HepG2 (cell line): Measurements from ENCODE around the gene NDUFAF3. TPM values are rescaled to one million over a fixed set of nuclear protein-coding genes. Genes with fewer than 3 reads are reported as not detected.

Experiments used
- ATF5 ChIP-seq: sonication (generic); formaldehyde crosslinking; IDR thresholded peaks from 2 replicates; pipeline ENCODE4 v1.4.0; 2020; ENCODE audit warnings: mild to moderate bottlenecking, low read depth, missing genetic modification reagents
- ERF ChIP-seq: IDR thresholded peaks from 2 replicates; pipeline ENCODE4 v1.6.1; 2018; ENCODE audit warnings: missing biosample characterization, missing genetic modification reagents
- GABPA ChIP-seq, 2 experiments: IDR thresholded peaks; 2 replicates each; pipeline ENCODE4 v1.6.1; 2011 to 2016; ENCODE audit warnings: low read depth in 2 of 2, low read length in 1 of 2, missing biosample characterization in 1 of 2, missing genetic modification characterization in 1 of 2
- HOXA7 ChIP-seq: sonication (generic); formaldehyde crosslinking; IDR thresholded peaks from 2 replicates; pipeline ENCODE4 v1.8.1; 2022; ENCODE audit warnings: mild to moderate bottlenecking, missing genetic modification reagents, moderate library complexity
- KDM4B ChIP-seq: sonication (generic); formaldehyde crosslinking; IDR thresholded peaks from 2 replicates; pipeline ENCODE4 v1.4.0; 2020; ENCODE audit warnings: missing genetic modification reagents
- ONECUT2 ChIP-seq: sonication (generic); formaldehyde crosslinking; IDR thresholded peaks from 2 replicates; pipeline ENCODE4 v1.4.0; 2020; ENCODE audit warnings: missing genetic modification reagents
- PHF5A ChIP-seq: IDR thresholded peaks from one replicate; pipeline ENCODE4 v1.6.1; 2018; ENCODE audit warnings: low read depth, missing genetic modification reagents; ENCODE audit not compliant: unreplicated experiment
- THAP9 ChIP-seq: sonication (generic); formaldehyde crosslinking; IDR thresholded peaks from 2 replicates; pipeline ENCODE4; 2020; ENCODE audit warnings: missing genetic modification reagents, mild to moderate bottlenecking, borderline replicate concordance
- YY1 ChIP-seq: IDR thresholded peaks from 2 replicates; pipeline ENCODE4 v1.6.1; 2011; ENCODE audit warnings: low read length, low read depth, moderate library complexity, mild to moderate bottlenecking; ENCODE audit not compliant: insufficient read depth, insufficient replicate concordance
- ZNF138 ChIP-seq: sonication (generic); formaldehyde crosslinking; IDR thresholded peaks from 2 replicates; pipeline ENCODE4 v1.5.0; 2020; ENCODE audit warnings: mild to moderate bottlenecking, low read depth, missing genetic modification reagents
- ZNF430 ChIP-seq: sonication (generic); formaldehyde crosslinking; IDR thresholded peaks from 2 replicates; pipeline ENCODE4 v1.9.0; 2021; ENCODE audit warnings: mild to moderate bottlenecking, missing genetic modification reagents
- ZNF564 ChIP-seq: sonication (generic); formaldehyde crosslinking; IDR thresholded peaks from 2 replicates; pipeline ENCODE4 v1.8.1; 2023; ENCODE audit warnings: mild to moderate bottlenecking, missing genetic modification reagents
- ZNF569 ChIP-seq: sonication (generic); formaldehyde crosslinking; IDR thresholded peaks from 2 replicates; pipeline ENCODE4 v1.5.0; 2020; ENCODE audit warnings: mild to moderate bottlenecking, missing genetic modification reagents, moderate library complexity, borderline replicate concordance
- ZSCAN29 ChIP-seq: sonication (generic); formaldehyde crosslinking; conservative IDR thresholded peaks from 2 replicates; pipeline ENCODE4 v1.4.0; 2020; ENCODE audit warnings: mild to moderate bottlenecking, missing genetic modification reagents
- polyA plus RNA-seq, 8 experiments: library from polyadenylated mRNA; depleted of rRNA in 3 of 8; stranded (reverse) in 7 of 8; unstranded in 1 of 8; fragments of >200 nt; fragmentation: Illumina TruSeq in 4 of 8; extraction: Trizol in 4 of 8; gene quantifications; 2 replicates each; pipeline versions ENCODE4 v1.2.1 to v1.2.3, GENCODE V29; 2011 to 2016; ENCODE audit warnings: low read depth in 4 of 8, missing spikeins in 1 of 8, mixed read lengths in 1 of 8; ENCODE audit not compliant: insufficient read depth in 1 of 8
- total RNA-seq, 5 experiments: library from RNA; depleted of rRNA; stranded (reverse); fragments of >200 nt; fragmentation: Illumina TruSeq; extraction: Trizol; gene quantifications; 2 replicates each; pipeline ENCODE4 v1.2.3, GENCODE V29; 2016; ENCODE audit warnings: low read depth in 1 of 5
- TF ChIP-seq, protein P1 (sequence below): sonication (generic); formaldehyde crosslinking; IDR thresholded peaks from 2 replicates; pipeline ENCODE4 v1.4.0; 2020; ENCODE audit warnings: low read depth, missing genetic modification reagents
- TF ChIP-seq, protein P2 (sequence below): sonication (generic); formaldehyde crosslinking; IDR thresholded peaks from 2 replicates; pipeline ENCODE4 v1.5.0; 2020; ENCODE audit warnings: mild to moderate bottlenecking, missing genetic modification reagents, borderline replicate concordance

Gene NDUFAF3
- total and polyA plus RNA-seq, 2 of the 13 experiments (the other 11 are each of a cell fraction or from before 2014, with no cell fraction given): 39.0 to 50.0 TPM

- TF ChIP-seq ATF5 (CRISPR knock-in tag) (0 out of 2 replicates have a peak, but pooled peaks have one; percentile 35), YY1 (peak; percentile 59), ERF (peak; percentile 22; the same call in 1 of the 2 replicates), ZNF430 (CRISPR knock-in tag) (0 out of 2 replicates have a peak, but pooled peaks have one; percentile 27), THAP9 (CRISPR knock-in tag) (peak; percentile 70), GABPA (IDR thresholded peaks at IDR 0.05; ENCODE audit: low read depth, low read length) (no peak), GABPA (CRISPR knock-in tag; IDR thresholded peaks at IDR 0.05; ENCODE audit: low read depth) (peak; percentile 94), ZSCAN29 (CRISPR knock-in tag) (peak; percentile 75; the same call in 1 of the 2 replicates), KDM4B (0 out of 2 replicates have a peak, but pooled peaks have one; percentile 52), ZNF138 (CRISPR knock-in tag) (0 out of 2 replicates have a peak, but pooled peaks have one; percentile 61), HOXA7 (CRISPR knock-in tag) (no peak), ZNF564 (CRISPR knock-in tag) (peak; percentile 78; the same call in 1 of the 2 replicates), ZNF569 (CRISPR knock-in tag) (no peak), PHF5A (CRISPR knock-in tag) (peak; percentile 76), ONECUT2 (CRISPR knock-in tag) (no peak)
- TF ChIP-seq, protein P1, sequence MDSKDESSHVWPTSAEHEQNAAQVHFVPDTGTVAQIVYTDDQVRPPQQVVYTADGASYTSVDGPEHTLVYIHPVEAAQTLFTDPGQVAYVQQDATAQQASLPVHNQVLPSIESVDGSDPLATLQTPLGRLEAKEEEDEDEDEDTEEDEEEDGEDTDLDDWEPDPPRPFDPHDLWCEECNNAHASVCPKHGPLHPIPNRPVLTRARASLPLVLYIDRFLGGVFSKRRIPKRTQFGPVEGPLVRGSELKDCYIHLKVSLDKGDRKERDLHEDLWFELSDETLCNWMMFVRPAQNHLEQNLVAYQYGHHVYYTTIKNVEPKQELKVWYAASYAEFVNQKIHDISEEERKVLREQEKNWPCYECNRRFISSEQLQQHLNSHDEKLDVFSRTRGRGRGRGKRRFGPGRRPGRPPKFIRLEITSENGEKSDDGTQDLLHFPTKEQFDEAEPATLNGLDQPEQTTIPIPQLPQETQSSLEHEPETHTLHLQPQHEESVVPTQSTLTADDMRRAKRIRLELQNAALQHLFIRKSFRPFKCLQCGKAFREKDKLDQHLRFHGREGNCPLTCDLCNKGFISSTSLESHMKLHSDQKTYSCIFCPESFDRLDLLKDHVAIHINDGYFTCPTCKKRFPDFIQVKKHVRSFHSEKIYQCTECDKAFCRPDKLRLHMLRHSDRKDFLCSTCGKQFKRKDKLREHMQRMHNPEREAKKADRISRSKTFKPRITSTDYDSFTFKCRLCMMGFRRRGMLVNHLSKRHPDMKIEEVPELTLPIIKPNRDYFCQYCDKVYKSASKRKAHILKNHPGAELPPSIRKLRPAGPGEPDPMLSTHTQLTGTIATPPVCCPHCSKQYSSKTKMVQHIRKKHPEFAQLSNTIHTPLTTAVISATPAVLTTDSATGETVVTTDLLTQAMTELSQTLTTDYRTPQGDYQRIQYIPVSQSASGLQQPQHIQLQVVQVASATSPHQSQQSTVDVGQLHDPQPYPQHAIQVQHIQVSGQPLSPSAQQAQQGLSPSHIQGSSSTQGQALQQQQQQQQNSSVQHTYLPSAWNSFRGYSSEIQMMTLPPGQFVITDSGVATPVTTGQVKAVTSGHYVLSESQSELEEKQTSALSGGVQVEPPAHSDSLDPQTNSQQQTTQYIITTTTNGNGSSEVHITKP (CRISPR knock-in tag): no peak
- TF ChIP-seq, protein P2, sequence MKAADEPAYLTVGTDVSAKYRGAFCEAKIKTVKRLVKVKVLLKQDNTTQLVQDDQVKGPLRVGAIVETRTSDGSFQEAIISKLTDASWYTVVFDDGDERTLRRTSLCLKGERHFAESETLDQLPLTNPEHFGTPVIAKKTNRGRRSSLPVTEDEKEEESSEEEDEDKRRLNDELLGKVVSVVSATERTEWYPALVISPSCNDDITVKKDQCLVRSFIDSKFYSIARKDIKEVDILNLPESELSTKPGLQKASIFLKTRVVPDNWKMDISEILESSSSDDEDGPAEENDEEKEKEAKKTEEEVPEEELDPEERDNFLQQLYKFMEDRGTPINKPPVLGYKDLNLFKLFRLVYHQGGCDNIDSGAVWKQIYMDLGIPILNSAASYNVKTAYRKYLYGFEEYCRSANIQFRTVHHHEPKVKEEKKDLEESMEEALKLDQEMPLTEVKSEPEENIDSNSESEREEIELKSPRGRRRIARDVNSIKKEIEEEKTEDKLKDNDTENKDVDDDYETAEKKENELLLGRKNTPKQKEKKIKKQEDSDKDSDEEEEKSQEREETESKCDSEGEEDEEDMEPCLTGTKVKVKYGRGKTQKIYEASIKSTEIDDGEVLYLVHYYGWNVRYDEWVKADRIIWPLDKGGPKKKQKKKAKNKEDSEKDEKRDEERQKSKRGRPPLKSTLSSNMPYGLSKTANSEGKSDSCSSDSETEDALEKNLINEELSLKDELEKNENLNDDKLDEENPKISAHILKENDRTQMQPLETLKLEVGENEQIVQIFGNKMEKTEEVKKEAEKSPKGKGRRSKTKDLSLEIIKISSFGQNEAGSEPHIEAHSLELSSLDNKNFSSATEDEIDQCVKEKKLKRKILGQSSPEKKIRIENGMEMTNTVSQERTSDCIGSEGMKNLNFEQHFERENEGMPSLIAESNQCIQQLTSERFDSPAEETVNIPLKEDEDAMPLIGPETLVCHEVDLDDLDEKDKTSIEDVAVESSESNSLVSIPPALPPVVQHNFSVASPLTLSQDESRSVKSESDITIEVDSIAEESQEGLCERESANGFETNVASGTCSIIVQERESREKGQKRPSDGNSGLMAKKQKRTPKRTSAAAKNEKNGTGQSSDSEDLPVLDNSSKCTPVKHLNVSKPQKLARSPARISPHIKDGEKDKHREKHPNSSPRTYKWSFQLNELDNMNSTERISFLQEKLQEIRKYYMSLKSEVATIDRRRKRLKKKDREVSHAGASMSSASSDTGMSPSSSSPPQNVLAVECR (CRISPR knock-in tag): peak; percentile 96
These were observed 3.8 kb upstream of the NDUFAF3 start, which contains the start of gene DALRD3 (continued) for GRCh38 chr3:49017971-49018706.
